HepG2 (cell line): ENCODE data around the gene PARP3. TPM values are rescaled to one million over a fixed set of nuclear protein-coding genes. Genes with fewer than 3 reads are reported as not detected.
A peak's percentile ranks its signal among the peaks of the same experiment; 100 is the strongest.

Experiments
- BHLHE40 ChIP-seq: IDR thresholded peaks from 2 replicates; pipeline ENCODE4 v1.6.1; 2011; ENCODE audit warnings: low read length, improper control_type of control experiment
- CREM ChIP-seq, 2 experiments: sonication (generic) in 1 of 2; formaldehyde crosslinking in 1 of 2; IDR thresholded peaks; 2 replicates each; pipeline versions ENCODE4 v1.4.0 to v1.6.1; 2016 to 2020; ENCODE audit warnings: antibody characterized with exemption in 1 of 2, mild to moderate bottlenecking in 1 of 2, missing genetic modification reagents in 1 of 2
- DMAP1 ChIP-seq: IDR thresholded peaks from 2 replicates; pipeline ENCODE4 v1.6.1; 2016
- FOXC1 ChIP-seq: sonication (generic); formaldehyde crosslinking; IDR thresholded peaks from 2 replicates; pipeline ENCODE4 v1.8.0; 2022; ENCODE audit warnings: mild to moderate bottlenecking, missing genetic modification reagents, borderline replicate concordance
- GATAD2A ChIP-seq: IDR thresholded peaks from 2 replicates; pipeline ENCODE4 v1.6.1; 2016
- HNF4A ChIP-seq: sonication (generic); formaldehyde crosslinking; IDR thresholded peaks from 2 replicates; pipeline ENCODE4 v1.4.0; 2020; ENCODE audit warnings: missing genetic modification reagents
- HNRNPL ChIP-seq: fragments of 200-400 bp; formaldehyde crosslinking; IDR thresholded peaks from 2 replicates; pipeline ENCODE4 v1.6.1; 2017; ENCODE audit warnings: mild to moderate bottlenecking, low read depth, low read length
- JUNB ChIP-seq: sonication (generic); formaldehyde crosslinking; IDR thresholded peaks from 2 replicates; pipeline ENCODE4 v1.8.0; 2022; ENCODE audit warnings: missing genetic modification reagents, mild to moderate bottlenecking, borderline replicate concordance
- KDM6A ChIP-seq: IDR thresholded peaks from 2 replicates; pipeline ENCODE4 v1.6.1; 2016; ENCODE audit warnings: low read depth
- KLF15 ChIP-seq: sonication (generic); formaldehyde crosslinking; IDR thresholded peaks from 2 replicates; pipeline ENCODE4 v1.8.1; 2023; ENCODE audit warnings: borderline replicate concordance, mild to moderate bottlenecking, inconsistent platforms, missing genetic modification reagents, mixed read lengths
- NFIB ChIP-seq: sonication (generic); formaldehyde crosslinking; IDR thresholded peaks from 2 replicates; pipeline ENCODE4 v1.9.0; 2021; ENCODE audit warnings: missing genetic modification reagents, mild to moderate bottlenecking, borderline replicate concordance
- SYNCRIP ChIP-seq: fragments of 200-400 bp; formaldehyde crosslinking; IDR thresholded peaks from 2 replicates; pipeline ENCODE4 v1.6.1; 2018; ENCODE audit warnings: mild to moderate bottlenecking, low read depth, low read length; ENCODE audit not compliant: insufficient read depth
- YEATS4 ChIP-seq: sonication (generic); formaldehyde crosslinking; IDR thresholded peaks from 2 replicates; pipeline ENCODE4 v1.4.0; 2020; ENCODE audit warnings: missing genetic modification reagents, borderline replicate concordance
- ZBTB21 ChIP-seq: sonication (generic); formaldehyde crosslinking; IDR thresholded peaks from 2 replicates; pipeline ENCODE4 v1.4.0; 2020; ENCODE audit warnings: missing genetic modification reagents
- ZBTB7A ChIP-seq: sonication (generic); formaldehyde crosslinking; IDR thresholded peaks from 2 replicates; pipeline ENCODE4 v1.8.0; 2022; ENCODE audit warnings: mild to moderate bottlenecking, missing genetic modification reagents
- ZNF224 ChIP-seq: sonication (generic); formaldehyde crosslinking; IDR thresholded peaks from 2 replicates; pipeline ENCODE4 v1.5.0; 2020; ENCODE audit warnings: mild to moderate bottlenecking, missing genetic modification reagents
- ZNF235 ChIP-seq: sonication (generic); formaldehyde crosslinking; IDR thresholded peaks from 2 replicates; pipeline ENCODE4 v1.8.1; 2023; ENCODE audit warnings: mild to moderate bottlenecking, missing genetic modification reagents, borderline replicate concordance
- ZNF343 ChIP-seq: sonication (generic); formaldehyde crosslinking; IDR thresholded peaks from 2 replicates; pipeline ENCODE4 v1.4.0; 2020; ENCODE audit warnings: mild to moderate bottlenecking, missing genetic modification reagents
- ZNF510 ChIP-seq: sonication (generic); formaldehyde crosslinking; IDR thresholded peaks from 2 replicates; pipeline ENCODE4 v1.4.0; 2020; ENCODE audit warnings: low read depth, mild to moderate bottlenecking, missing genetic modification reagents
- ZNF614 ChIP-seq: IDR thresholded peaks from 2 replicates; pipeline ENCODE4 v1.6.1; 2018; ENCODE audit warnings: missing biosample characterization, missing genetic modification reagents, inconsistent platforms, borderline replicate concordance
- ZNF781 ChIP-seq: sonication (generic); formaldehyde crosslinking; IDR thresholded peaks from 2 replicates; pipeline ENCODE4 v1.5.1; 2020; ENCODE audit warnings: borderline replicate concordance, mild to moderate bottlenecking, missing genetic modification reagents; ENCODE audit errors: not compliant biosample characterization
- polyA plus RNA-seq, 8 experiments: library from polyadenylated mRNA; depleted of rRNA in 3 of 8; stranded (reverse) in 7 of 8; unstranded in 1 of 8; fragments of >200 nt; fragmentation: Illumina TruSeq in 4 of 8; extraction: Trizol in 4 of 8; gene quantifications; 2 replicates each; pipeline versions ENCODE4 v1.2.1 to v1.2.3, GENCODE V29; 2011 to 2016; ENCODE audit warnings: low read depth in 4 of 8, missing spikeins in 1 of 8, mixed read lengths in 1 of 8; ENCODE audit not compliant: insufficient read depth in 1 of 8
- total RNA-seq, 5 experiments: library from RNA; depleted of rRNA; stranded (reverse); fragments of >200 nt; fragmentation: Illumina TruSeq; extraction: Trizol; gene quantifications; 2 replicates each; pipeline ENCODE4 v1.2.3, GENCODE V29; 2016; ENCODE audit warnings: low read depth in 1 of 5
- TF ChIP-seq, protein P1 (sequence below): sonication (generic); formaldehyde crosslinking; IDR thresholded peaks from 2 replicates; pipeline ENCODE4 v1.5.0; 2020; ENCODE audit warnings: missing genetic modification reagents
- TF ChIP-seq, protein P2 (sequence below): sonication (generic); formaldehyde crosslinking; IDR thresholded peaks from 2 replicates; pipeline ENCODE4 v1.4.0; 2020; ENCODE audit warnings: mild to moderate bottlenecking, missing genetic modification reagents
- TF ChIP-seq, protein P3 (sequence below): sonication (generic); formaldehyde crosslinking; IDR thresholded peaks from 2 replicates; pipeline ENCODE4 v1.4.0; 2020; ENCODE audit warnings: missing genetic modification reagents

Gene PARP3
- total and polyA plus RNA-seq, 2 of the 13 experiments (the other 11 are each of a cell fraction or from before 2014, with no cell fraction given), result 11.2 to 21.5 TPM

DNA sequence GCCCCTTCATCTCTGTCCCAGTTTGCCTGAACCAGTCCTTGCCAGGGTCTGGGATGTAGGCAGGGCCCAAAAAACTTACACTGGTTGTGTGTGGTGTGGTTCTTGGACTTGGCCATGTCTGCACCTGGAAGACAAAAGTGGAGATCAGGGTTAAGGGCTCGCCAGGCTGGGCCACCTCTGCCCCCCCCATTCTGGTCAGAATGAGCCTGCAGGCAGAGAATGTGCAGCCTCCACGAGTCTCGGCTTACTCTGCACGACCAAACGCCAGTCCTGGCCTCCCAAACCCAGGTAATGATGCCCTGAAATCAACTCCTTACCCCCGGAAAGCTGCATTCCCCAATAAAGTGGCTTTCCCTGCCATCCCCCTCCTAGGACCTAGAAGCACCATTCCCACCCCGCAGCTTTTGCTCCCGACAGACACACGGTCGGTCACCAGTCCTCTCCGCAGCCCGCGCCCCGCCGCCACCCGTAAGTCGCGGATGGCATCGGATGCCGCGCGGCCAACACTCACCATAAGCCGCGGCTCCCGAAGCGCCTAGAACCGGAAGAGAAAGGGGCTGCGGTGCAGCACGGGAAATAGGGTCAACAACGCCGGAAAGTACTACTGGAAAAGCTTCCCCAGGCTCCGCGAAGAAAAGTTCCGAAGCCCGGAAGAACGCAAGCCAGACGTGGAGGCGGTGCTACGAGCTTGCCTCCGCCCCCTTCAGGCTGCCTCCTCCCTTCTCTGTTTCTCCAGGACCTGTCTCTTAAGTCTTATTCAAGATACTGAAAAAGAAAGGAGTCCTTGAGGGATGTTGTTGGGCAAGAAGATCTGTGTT, 53.4 kb downstream of the PARP3 start, which contains the start of gene RPL29 (continued):
- TF ChIP-seq ZNF510, result peak; percentile 90
- peak; percentile 86 for TF ChIP-seq CREM (IDR thresholded peaks at IDR 0.05)
- TF ChIP-seq CREM (CRISPR knock-in tag; IDR thresholded peaks at IDR 0.05), result no peak
- TF ChIP-seq NFIB (CRISPR knock-in tag), result no peak
- 0 out of 2 replicates have a peak, but pooled peaks have one; percentile 55 for TF ChIP-seq HNRNPL
- TF ChIP-seq ZBTB21, result peak; percentile 65
- TF ChIP-seq DMAP1 (CRISPR knock-in tag), result peak; percentile 97
- peak; percentile 97 for TF ChIP-seq YEATS4 (CRISPR knock-in tag)
- TF ChIP-seq ZBTB7A (CRISPR knock-in tag), result 0 out of 2 replicates have a peak, but pooled peaks have one; percentile 21
- TF ChIP-seq ZNF235 (CRISPR knock-in tag), result no peak
- TF ChIP-seq ZNF781 (CRISPR knock-in tag), result peak; percentile 86
- peak; percentile 90 for TF ChIP-seq ZNF614 (CRISPR knock-in tag)
- TF ChIP-seq BHLHE40, result no peak
- peak; percentile 14; the same call in 1 of the 2 replicates for TF ChIP-seq HNF4A (CRISPR knock-in tag)
- TF ChIP-seq, protein P1, sequence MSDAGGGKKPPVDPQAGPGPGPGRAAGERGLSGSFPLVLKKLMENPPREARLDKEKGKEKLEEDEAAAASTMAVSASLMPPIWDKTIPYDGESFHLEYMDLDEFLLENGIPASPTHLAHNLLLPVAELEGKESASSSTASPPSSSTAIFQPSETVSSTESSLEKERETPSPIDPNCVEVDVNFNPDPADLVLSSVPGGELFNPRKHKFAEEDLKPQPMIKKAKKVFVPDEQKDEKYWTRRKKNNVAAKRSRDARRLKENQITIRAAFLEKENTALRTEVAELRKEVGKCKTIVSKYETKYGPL (CRISPR knock-in tag), result no peak
- TF ChIP-seq KLF15 (CRISPR knock-in tag), result no peak; the same call in 1 of the 2 replicates
- no peak for TF ChIP-seq KDM6A (CRISPR knock-in tag)
- TF ChIP-seq GATAD2A (CRISPR knock-in tag), result no peak; the same call in none of the 2 replicates
- TF ChIP-seq, protein P2, sequence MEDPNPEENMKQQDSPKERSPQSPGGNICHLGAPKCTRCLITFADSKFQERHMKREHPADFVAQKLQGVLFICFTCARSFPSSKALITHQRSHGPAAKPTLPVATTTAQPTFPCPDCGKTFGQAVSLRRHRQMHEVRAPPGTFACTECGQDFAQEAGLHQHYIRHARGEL (CRISPR knock-in tag), result no peak
- TF ChIP-seq ZNF343 (CRISPR knock-in tag), result no peak
- peak; percentile 82; the same call in 1 of the 2 replicates for TF ChIP-seq ZNF224 (CRISPR knock-in tag)
- no peak for TF ChIP-seq SYNCRIP
- no peak; the same call in 1 of the 2 replicates for TF ChIP-seq JUNB (CRISPR knock-in tag)
- TF ChIP-seq, protein P3, sequence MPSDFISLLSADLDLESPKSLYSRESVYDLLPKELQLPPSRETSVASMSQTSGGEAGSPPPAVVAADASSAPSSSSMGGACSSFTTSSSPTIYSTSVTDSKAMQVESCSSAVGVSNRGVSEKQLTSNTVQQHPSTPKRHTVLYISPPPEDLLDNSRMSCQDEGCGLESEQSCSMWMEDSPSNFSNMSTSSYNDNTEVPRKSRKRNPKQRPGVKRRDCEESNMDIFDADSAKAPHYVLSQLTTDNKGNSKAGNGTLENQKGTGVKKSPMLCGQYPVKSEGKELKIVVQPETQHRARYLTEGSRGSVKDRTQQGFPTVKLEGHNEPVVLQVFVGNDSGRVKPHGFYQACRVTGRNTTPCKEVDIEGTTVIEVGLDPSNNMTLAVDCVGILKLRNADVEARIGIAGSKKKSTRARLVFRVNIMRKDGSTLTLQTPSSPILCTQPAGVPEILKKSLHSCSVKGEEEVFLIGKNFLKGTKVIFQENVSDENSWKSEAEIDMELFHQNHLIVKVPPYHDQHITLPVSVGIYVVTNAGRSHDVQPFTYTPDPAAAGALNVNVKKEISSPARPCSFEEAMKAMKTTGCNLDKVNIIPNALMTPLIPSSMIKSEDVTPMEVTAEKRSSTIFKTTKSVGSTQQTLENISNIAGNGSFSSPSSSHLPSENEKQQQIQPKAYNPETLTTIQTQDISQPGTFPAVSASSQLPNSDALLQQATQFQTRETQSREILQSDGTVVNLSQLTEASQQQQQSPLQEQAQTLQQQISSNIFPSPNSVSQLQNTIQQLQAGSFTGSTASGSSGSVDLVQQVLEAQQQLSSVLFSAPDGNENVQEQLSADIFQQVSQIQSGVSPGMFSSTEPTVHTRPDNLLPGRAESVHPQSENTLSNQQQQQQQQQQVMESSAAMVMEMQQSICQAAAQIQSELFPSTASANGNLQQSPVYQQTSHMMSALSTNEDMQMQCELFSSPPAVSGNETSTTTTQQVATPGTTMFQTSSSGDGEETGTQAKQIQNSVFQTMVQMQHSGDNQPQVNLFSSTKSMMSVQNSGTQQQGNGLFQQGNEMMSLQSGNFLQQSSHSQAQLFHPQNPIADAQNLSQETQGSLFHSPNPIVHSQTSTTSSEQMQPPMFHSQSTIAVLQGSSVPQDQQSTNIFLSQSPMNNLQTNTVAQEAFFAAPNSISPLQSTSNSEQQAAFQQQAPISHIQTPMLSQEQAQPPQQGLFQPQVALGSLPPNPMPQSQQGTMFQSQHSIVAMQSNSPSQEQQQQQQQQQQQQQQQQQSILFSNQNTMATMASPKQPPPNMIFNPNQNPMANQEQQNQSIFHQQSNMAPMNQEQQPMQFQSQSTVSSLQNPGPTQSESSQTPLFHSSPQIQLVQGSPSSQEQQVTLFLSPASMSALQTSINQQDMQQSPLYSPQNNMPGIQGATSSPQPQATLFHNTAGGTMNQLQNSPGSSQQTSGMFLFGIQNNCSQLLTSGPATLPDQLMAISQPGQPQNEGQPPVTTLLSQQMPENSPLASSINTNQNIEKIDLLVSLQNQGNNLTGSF, result 0 out of 2 replicates have a peak, but pooled peaks have one; percentile 45
- TF ChIP-seq FOXC1 (CRISPR knock-in tag), result peak; percentile 96
